NCI-H2107 treated with DMSO at 0.1 percent for 48 hours (cell line): ENCODE results near the gene BAD.
A peak's percentile ranks its signal among the peaks of the same experiment; 100 is the strongest.
"Not testable (repeated sequence)": the region's sequence is repeated elsewhere in the genome, so short reads cannot be mapped to it uniquely, and the experiment has no call there.

ENCODE experiments used
- DNase-seq: peaks from one replicate; lab custom pipeline; 2025; ENCODE audit not compliant: unreplicated experiment; lab: John Stamatoyannopoulos, UW

Gene BAD

DNA sequence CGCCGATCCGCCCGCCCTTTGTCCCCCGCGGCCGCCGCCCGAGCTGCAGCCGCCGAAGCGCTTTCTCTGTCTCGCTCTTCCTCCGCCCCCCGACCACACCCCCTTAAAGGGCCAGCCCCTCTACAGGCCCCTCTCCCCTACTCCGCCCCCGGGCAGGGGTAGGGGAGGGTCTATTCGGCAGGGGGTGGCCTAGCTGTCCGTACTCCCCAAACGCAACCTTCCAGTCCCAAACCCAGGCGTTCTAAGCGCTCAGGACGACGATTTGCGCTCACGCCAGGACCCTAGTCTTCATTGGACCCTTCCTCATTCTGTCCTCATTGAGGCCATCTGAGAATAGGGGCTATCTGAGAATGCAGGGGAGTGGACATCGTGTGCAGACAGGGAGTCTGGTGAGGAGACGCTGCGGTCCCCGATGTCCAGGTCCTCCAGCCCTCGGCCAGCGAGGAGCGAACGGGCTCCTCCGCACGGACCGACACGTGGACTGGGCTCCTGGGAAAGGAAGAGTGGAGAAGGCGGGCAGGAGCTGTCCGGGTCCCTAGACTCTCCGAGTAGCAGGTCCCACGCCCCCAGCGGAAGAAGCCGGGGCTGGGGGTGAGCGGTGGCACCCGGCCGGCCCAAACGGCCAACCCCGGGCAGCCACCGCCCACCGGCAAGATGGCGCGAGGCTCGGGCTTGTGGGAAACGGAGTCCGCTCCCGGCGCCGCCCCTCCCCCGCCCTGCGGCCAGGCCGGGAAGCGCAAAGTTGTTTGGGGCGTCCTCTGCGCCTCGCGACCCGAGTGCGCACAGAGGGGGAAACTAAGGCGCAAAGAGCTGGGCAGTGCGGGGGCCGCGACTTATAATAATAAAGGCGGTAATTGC lies 37.4 kb downstream of the BAD start, which contains the start of gene PPP1R14B:
TSS of gene PPP1R14B (minus strand) at position 73 of the 858 bp plus-strand sequence. CDS start 270 bp downstream, outside the sequence.
- DNase-seq, result peak; percentile 50

DNA sequence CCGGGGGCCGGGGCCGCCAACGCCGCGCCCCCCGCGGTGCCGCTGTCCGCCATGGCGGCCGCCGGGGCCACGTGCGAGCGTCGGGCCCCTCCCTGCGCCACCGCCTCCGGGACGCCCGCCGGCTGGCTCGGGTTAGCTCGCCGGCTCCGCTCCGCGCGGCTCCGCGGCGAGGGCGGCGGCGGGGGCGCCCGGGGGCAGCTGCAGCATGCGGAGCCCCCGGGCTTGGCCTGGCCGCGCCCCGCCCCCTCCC lies 37.9 kb downstream of the BAD start:
- DNase-seq, result not testable (repeated sequence)

GRCh38 chr11:64245797-64246620 lies 38.5 kb downstream of the BAD start:
- DNase-seq, result peak; percentile 18

- DNase-seq, result no peak
Measured at GRCh38 chr11:64245401-64245796, 39.1 kb downstream of the BAD start.

DNA sequence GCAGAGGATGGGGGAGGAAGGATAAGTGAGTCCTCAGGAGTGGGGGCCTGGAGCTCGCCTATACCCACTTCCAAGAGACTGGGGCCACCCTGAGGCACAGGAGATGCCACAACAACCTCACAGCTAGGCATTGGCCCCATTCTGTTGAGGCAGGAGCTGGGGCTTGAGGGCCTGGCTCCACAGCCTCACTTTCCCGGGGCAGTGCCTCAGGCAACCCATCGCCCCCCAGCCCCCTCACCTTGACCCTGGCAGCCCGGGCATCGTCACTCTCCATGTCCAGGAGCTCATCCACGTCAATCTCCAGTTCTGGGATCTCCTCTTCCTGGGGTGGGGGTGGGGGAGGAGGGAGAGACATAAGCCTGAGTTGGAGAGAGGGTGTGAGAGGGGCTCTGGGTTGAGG lies 39.5 kb downstream of the BAD start:
- DNase-seq, result no peak

DNA sequence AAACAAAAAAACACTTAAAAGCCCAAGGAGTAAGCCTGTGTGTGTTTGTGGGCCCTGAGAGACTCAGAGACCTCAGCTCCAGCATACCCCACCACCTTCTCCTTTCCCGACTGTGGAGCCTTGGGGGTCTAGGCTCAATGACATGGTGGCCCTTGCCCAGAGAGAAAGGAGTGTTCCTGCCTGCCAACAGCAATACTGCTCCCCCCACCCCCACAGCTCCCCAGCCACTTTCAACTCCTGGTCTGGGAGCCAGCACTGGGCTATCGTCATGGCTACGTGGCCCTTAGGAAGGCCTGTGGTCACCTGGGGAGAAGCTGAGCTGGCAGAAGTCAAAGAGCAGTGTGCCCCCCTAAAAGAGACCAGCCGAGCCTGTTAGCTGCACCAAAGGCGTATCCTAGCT lies 40.4 kb downstream of the BAD start:
- no peak for DNase-seq

DNA sequence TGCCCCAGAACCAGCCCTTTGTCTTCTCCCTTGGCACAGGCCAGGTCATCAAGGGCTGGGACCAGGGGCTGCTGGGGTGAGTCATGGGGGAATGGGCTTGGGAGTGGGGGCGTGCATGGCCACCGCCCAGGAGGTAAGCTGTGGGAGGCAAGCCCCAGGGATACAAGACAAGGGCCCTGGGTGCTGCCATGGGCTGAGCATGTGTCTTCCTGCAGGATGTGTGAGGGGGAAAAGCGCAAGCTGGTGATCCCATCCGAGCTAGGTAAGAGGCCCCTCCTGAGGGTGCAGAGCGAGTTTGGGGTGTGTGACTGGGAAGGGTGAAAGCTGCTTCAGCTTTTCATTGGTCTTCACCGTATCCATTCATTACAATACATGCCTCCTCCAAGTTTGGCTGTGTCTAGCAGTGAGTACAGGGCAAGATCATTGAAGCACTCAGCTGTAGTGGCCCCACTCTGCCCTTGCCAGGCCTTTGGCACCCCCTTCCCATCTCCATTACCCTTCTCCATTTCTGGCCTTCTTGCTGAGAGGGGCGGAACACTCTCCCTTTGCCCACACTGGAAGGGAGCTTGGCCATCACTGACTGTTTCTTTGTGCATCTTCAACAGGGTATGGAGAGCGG lies 41.1 kb downstream of the BAD start:
- DNase-seq, result no peak

- no peak for DNase-seq
Measured at GRCh38 chr11:64241491-64242374, 42.7 kb downstream of the BAD start.

GRCh38 chr11:64241241-64241490 lies 43.3 kb downstream of the BAD start:
- DNase-seq, result peak; percentile 91

DNA sequence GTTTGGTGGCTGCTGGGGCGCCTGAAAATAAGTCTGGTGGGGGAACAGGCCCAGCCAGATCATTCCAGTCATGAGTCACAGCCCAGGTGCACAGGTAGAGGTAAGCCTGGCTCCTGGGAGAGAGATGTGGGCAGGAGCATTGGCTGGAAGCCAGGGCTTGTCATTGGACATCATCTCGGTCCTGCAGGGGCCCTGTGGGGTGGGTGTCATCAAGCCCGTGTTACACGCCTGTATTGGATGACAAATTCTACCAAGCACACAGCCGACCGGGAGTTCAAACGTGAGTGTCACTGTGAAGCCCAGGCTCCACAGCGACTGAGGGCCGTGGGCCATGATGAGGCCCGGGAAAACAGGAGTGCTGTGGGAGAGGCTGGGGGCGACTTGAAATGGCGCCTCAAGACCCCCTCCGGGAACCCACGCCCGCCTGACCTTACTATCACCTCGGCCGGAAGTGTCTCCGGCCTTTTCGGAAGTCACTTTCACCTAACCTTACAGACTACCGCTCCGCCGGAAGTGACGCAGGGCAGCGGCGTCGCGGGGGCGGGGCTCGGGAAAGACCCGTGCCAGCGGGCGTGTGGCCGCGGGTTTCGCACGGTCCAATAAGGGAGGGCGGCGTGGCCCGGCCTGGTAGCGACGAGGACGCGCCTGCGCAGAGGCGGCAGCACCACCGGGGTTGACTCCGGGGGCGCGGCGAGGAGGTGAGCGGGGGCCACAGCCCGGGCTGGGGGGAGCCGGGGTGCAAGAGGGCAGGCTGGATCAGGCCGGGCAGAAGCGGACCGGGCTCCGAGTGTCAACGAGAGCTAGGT lies 43.8 kb downstream of the BAD start, which contains the start of gene FKBP2:
TSS of gene FKBP2 (plus strand) at position 661 of the 806 bp plus-strand sequence. CDS start 1,293 bp downstream, outside the sequence.
- DNase-seq, result peak; percentile 73

- DNase-seq, result no peak
Measured at GRCh38 chr11:64239662-64240434, 44.6 kb downstream of the BAD start.

- no peak for DNase-seq
Measured at GRCh38 chr11:64238999-64239398, 45.5 kb downstream of the BAD start.

DNA sequence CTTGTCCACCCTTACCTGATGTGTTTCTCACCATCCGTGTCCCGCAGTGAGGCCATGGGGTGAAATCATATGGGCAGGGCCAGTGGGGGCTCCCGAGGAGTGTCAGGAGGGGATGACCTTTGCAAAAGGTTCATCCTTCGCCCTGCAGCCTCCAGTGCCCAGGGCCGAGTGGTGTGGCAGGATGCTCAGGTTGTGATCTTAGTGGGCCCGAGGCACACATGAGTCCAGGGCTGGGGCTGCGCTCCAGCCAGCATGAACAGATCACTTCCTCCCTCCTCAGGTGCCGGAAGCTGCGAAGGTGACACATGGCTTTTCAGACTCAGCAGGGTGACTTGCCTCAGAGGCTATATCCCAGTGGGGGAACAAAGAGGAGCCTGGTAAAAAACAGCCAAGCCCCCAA lies 46.4 kb downstream of the BAD start:
- DNase-seq, result no peak

DNA sequence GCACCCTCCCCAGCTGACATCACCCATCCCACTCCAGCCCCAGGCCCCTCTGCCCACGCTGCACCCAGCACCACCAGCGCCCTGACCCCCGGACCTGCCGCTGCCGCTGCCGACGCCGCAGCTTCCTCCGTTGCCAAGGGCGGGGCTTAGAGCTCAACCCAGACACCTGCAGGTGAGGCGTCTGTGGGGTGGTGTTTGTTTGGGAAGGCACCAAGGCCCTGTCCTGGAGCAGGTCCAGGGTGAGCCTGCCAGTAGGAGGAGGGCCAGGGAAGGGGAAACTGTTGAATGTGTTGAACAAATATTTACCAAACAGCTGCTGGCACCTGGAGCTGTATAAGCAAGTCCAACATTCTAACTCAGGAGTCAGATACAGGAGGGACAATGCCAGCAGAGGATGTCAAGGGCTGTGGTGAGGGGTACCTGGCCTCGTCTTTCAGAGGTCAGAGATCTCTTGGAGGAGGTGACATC lies 46.9 kb downstream of the BAD start:
- peak; percentile 73 for DNase-seq

- no peak for DNase-seq
Measured at GRCh38 chr11:64235437-64236161, 48.9 kb downstream of the BAD start.

DNA sequence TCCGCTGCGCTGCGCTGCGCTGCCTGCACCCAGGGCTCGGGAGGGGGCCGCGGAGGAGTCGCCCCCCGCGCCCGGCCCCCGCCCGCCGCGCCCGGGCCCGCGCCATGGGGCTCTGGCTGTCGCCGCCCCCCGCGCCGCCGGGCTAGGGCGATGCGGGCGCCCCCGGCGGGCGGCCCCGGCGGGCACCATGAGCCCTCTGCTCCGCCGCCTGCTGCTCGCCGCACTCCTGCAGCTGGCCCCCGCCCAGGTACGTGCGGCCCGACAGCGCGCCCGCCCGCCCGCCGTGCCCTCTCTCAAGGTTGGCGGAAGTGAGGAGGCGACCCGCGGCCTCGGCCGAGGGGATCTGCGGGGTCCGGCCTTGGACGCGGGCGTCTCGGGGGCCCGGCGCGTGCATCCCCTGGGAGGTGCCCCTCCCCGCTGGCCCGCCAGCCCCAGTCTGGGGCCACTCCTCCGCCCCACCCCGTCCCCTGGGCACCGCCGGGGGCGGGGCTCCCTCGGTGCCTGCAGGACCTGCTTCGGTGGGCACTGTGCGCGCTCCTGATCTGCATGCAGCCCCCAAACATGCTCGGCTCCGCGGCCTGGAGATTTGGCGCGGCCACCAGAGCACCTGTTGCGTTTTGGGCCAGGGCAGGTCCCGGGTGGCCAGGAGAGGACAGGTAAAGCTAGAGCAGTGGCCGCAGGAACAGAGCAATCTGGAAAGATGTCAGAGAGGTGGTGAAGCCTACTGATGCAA lies 49.7 kb downstream of the BAD start:
- DNase-seq, result no peak

GRCh38 chr11:64233913-64234586 lies 50.4 kb downstream of the BAD start, which contains the start of gene VEGFB:
Gene VEGFB (plus strand): TSS chr11:64234584. CDS start chr11:64234834, 250 bp downstream.
- no peak for DNase-seq
